ENCODE measurements around the gene SLC35A5.

DNA sequence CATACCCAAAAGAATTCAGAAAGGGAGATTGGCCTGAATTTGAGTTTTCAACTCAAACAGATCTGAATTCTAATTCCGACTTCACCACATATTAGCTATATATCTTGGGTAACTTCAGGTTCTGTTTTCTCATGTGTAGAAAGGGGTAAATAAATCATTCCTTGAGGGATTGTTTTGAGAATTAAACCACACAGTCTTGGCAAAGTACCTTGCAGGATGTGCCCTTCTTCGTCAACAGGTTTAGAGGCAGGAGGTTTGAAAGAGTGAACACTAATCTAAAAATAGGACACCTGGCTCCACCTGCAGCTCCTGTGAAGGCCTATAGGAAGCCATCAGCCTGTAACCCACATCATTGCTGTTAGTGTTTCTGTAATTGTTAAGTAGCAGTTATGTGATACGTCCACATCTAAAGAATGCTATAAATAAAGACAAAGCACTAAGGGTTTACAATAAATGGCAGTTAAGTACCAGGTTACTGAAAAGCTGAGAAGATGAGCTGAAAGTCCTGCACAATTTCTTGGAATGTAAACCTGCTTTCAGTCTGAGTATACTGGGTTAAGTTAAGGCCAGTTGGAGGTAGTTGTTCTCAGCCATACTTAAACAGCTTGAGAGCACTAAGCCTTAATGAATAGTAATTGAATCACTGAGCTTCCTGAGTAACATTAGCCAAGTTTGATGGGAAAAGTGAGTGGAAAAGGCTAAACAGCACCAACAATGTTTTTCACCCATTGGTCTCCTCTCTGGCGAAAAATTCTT, 73.1 kb downstream of the SLC35A5 start:
- TF ChIP-seq POLR2A (IDR thresholded peaks at IDR 0.05; ENCODE audit: low read length): no peak
- TF ChIP-seq GATA1 (IDR thresholded peaks at IDR 0.05; ENCODE audit: low read depth, low read length): no peak
